C4-2B (cell line): ENCODE results near the gene KCNMB2.

Experiments
- CTCF ChIP-seq: fragments of 450-650 bp; conservative IDR thresholded peaks from 2 replicates; pipeline ENCODE4 v1.5.1; 2017; ENCODE audit warnings: mild to moderate bottlenecking
- ZFX ChIP-seq: fragments of 450-650 bp; IDR thresholded peaks from 2 replicates; pipeline ENCODE4 v1.6.1; 2017

DNA sequence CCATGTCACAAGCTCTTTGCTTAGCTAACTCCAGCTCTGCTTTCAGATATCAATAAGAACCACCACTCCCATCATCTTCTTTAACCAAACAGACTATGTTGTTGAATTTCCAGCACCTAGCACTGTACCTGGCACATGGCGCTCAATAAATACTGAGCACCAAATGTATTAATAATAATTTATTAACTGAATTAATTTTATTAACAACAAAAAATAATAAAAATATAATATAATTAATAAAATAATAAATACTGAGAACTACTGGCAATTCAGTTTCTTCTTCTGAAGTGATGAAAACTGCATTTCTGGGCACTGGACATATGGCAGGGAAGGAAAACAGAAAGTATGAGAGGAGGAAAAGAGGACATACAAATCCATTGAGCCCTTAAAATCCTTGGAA, 271.5 kb downstream of the KCNMB2 start:
- TF ChIP-seq CTCF (no peak), ZFX (no peak)
